CD14-positive monocyte (primary cell): ENCODE data around the gene MRPL43. TPM values are rescaled to one million over a fixed set of nuclear protein-coding genes. Genes with fewer than 3 reads are reported as not detected.
A peak's percentile ranks its signal among the peaks of the same experiment; 100 is the strongest.

Experiments used
- DNase-seq, 3 donors: peaks; one replicate each; pipeline ENCODE4 v3.0.0-alpha.2; 2011 to 2022
- H2AFZ ChIP-seq: 2 replicates; pipeline ENCODE4 v1.6.0; 2012; ENCODE audit warnings: mild to moderate bottlenecking, low read depth, low read length, inconsistent platforms; ENCODE audit not compliant: insufficient read depth, poor library complexity, severe bottlenecking
- H3K27ac ChIP-seq, 2 donors: 1 replicate in 1 of 2; 2 replicates in 1 of 2; pipeline ENCODE4 v1.5.1; 2012 to 2013; ENCODE audit warnings: low read length in 2 of 2, control low read depth in 1 of 2, inconsistent platforms in 1 of 2, low read depth in 1 of 2, mild to moderate bottlenecking in 1 of 2
- H3K27me3 ChIP-seq, 2 donors: one replicate each; pipeline versions ENCODE4 v1.6.0 to v1.6.1; 2011 to 2013; ENCODE audit warnings: low read length in 2 of 2; ENCODE audit not compliant: control insufficient read depth in 2 of 2, insufficient read depth in 2 of 2
- H3K36me3 ChIP-seq, 2 donors: replicated peaks in 1 of 2; 1 replicate in 1 of 2; 2 replicates in 1 of 2; pipeline versions ENCODE4 v1.5.1 to v1.6.1; 2012 to 2013; ENCODE audit warnings: low read length in 2 of 2, control low read depth in 1 of 2, inconsistent platforms in 1 of 2, mild to moderate bottlenecking in 1 of 2; ENCODE audit not compliant: insufficient read depth in 2 of 2, control insufficient read depth in 1 of 2
- H3K4me1 ChIP-seq, 2 donors: 1 replicate in 1 of 2; 2 replicates in 1 of 2; pipeline versions ENCODE4 v1.5.1 to v1.6.1; 2012 to 2013; ENCODE audit warnings: low read length in 2 of 2, control low read depth in 1 of 2, inconsistent platforms in 1 of 2, mild to moderate bottlenecking in 1 of 2, moderate library complexity in 1 of 2; ENCODE audit not compliant: insufficient read depth in 2 of 2, control insufficient read depth in 1 of 2
- H3K4me2 ChIP-seq: replicated peaks from 2 replicates; pipeline ENCODE3; 2012; ENCODE audit warnings: low read length, moderate library complexity, mild to moderate bottlenecking; ENCODE audit not compliant: poor library complexity, severe bottlenecking; ENCODE audit errors: extremely low read depth
- H3K4me3 ChIP-seq, 3 experiments: fragments of 200-600 bp in 1 of 3; sonication (generic) in 1 of 3; replicated peaks in 1 of 3; 1 replicate in 2 of 3; 2 replicates in 1 of 3; pipeline ENCODE4 v1.5.1; 2011 to 2013; ENCODE audit warnings: low read length in 3 of 3, mild to moderate bottlenecking in 3 of 3, control low read depth in 2 of 3, low read depth in 2 of 3, inconsistent platforms in 1 of 3, moderate library complexity in 1 of 3
- H3K79me2 ChIP-seq: 2 replicates; pipeline ENCODE4 v1.6.0; 2012; ENCODE audit warnings: mild to moderate bottlenecking, control low read depth, inconsistent platforms, low read length, moderate library complexity; ENCODE audit not compliant: insufficient read depth
- H3K9ac ChIP-seq: 2 replicates; pipeline ENCODE4 v1.6.0; 2017; ENCODE audit warnings: low read length, mild to moderate bottlenecking; ENCODE audit not compliant: insufficient read depth, poor library complexity, severe bottlenecking
- H3K9me3 ChIP-seq, 2 donors: replicated peaks in 1 of 2; 1 replicate in 1 of 2; 2 replicates in 1 of 2; pipeline versions ENCODE4 v1.5.1 to v1.6.1; 2012 to 2013; ENCODE audit warnings: low read length in 2 of 2, control low read depth in 1 of 2; ENCODE audit not compliant: control insufficient read depth in 1 of 2, insufficient read depth in 1 of 2
- H4K20me1 ChIP-seq: 2 replicates; pipeline ENCODE4 v1.6.0; 2012; ENCODE audit warnings: mild to moderate bottlenecking, low read length, control low read depth, moderate library complexity; ENCODE audit not compliant: insufficient read depth
- H3K27ac Mint-ChIP-seq, 7 donors: one replicate each; pipeline ENCODE4 v1.8.0; 2020; ENCODE audit warnings: mild to moderate bottlenecking in 7 of 7, mixed read lengths in 7 of 7, moderate library complexity in 6 of 7, inconsistent platforms in 2 of 7
- H3K27me3 Mint-ChIP-seq, 3 donors: one replicate each; pipeline ENCODE4 v1.8.0; 2021 to 2022; ENCODE audit warnings: low read depth in 3 of 3, mild to moderate bottlenecking in 3 of 3, mixed read lengths in 3 of 3, moderate library complexity in 3 of 3, inconsistent platforms in 1 of 3
- H3K36me3 Mint-ChIP-seq, 2 donors: one replicate each; pipeline ENCODE4 v1.8.0; 2020; ENCODE audit warnings: mixed read lengths in 2 of 2, inconsistent platforms in 1 of 2, mild to moderate bottlenecking in 1 of 2
- H3K4me1 Mint-ChIP-seq: one replicate; pipeline ENCODE4 v1.8.0; 2020; ENCODE audit warnings: mild to moderate bottlenecking, mixed read lengths
- H3K4me3 Mint-ChIP-seq, 2 donors: one replicate each; pipeline ENCODE4 v1.8.0; 2020; ENCODE audit warnings: mild to moderate bottlenecking in 2 of 2, mixed read lengths in 2 of 2, moderate library complexity in 1 of 2
- H3K9me3 Mint-ChIP-seq, 7 donors: one replicate each; pipeline ENCODE4 v1.8.0; 2020 to 2022; ENCODE audit warnings: mixed read lengths in 7 of 7, mild to moderate bottlenecking in 6 of 7, moderate library complexity in 6 of 7, inconsistent platforms in 2 of 7
- WGBS: methylation state at CpG from one replicate; pipeline ENCODE4 v1.1.5; 2013; ENCODE audit warnings: missing lambda C conversion rate; ENCODE audit not compliant: insufficient coverage; 5-methylcytosine and 5-hydroxymethylcytosine counted together
- intact Hi-C, 2 donors: fragments of 100-400 bp; cut with micrococcal nuclease; formaldehyde crosslinking; loops; one replicate each; pipeline versions ENCODE4 v1.15.0 to v1.15.1; 2023
- polyA plus RNA-seq, 3 donors: library from polyadenylated mRNA; depleted of rRNA in 1 of 3; unstranded in 2 of 3; stranded (reverse) in 1 of 3; fragments of 300-500 nt in 2 of 3; fragments of >200 nt in 1 of 3; fragmentation: Illumina TruSeq in 2 of 3; gene quantifications; 1 replicate in 2 of 3; 2 replicates in 1 of 3; pipeline ENCODE4 v1.2.3, GENCODE V29; 2012 to 2021
- TF ChIP-seq, protein P1 (sequence below): fragments of 200-600 bp; IDR thresholded peaks from one replicate; pipeline ENCODE4 v1.8.0; 2022; ENCODE audit warnings: antibody characterized with exemption, mild to moderate bottlenecking

Gene MRPL43
- polyA plus RNA-seq, 3 donors, result 69.5 to 123 (median 98.0) TPM

GRCh38 chr10:101000127-101000914 lies 13.0 kb upstream of the MRPL43 start:
- H3K27me3 ChIP-seq, result no peaks in the 10 kb centered on the region
- peaks cover 0 to 7% (median 4%) of the 10 kb centered on the region in 3 donors for H3K27me3 Mint-ChIP-seq
- no peaks in the 10 kb centered on the region for H4K20me1 ChIP-seq
- peak overlapping the region; percentile 85 for H3K4me2 ChIP-seq
- peak overlapping the region; percentile 88 for H2AFZ ChIP-seq
- TF ChIP-seq, protein P1, sequence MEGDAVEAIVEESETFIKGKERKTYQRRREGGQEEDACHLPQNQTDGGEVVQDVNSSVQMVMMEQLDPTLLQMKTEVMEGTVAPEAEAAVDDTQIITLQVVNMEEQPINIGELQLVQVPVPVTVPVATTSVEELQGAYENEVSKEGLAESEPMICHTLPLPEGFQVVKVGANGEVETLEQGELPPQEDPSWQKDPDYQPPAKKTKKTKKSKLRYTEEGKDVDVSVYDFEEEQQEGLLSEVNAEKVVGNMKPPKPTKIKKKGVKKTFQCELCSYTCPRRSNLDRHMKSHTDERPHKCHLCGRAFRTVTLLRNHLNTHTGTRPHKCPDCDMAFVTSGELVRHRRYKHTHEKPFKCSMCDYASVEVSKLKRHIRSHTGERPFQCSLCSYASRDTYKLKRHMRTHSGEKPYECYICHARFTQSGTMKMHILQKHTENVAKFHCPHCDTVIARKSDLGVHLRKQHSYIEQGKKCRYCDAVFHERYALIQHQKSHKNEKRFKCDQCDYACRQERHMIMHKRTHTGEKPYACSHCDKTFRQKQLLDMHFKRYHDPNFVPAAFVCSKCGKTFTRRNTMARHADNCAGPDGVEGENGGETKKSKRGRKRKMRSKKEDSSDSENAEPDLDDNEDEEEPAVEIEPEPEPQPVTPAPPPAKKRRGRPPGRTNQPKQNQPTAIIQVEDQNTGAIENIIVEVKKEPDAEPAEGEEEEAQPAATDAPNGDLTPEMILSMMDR, result no peak
- no peaks in the 10 kb centered on the region for H3K36me3 ChIP-seq
- peak overlapping the region; percentile 58 to 92 (median 64) for H3K4me3 ChIP-seq
- DNase-seq, result no peak
- peak overlapping the region; percentile 70 for H3K9ac ChIP-seq
- peak overlapping the region in 5 of 7 donors; percentile 64 to 89 (median 68) for H3K27ac Mint-ChIP-seq
- peak overlapping the region in 1 of 2 donors; percentile 45 for H3K27ac ChIP-seq
- H3K9me3 Mint-ChIP-seq, result no peaks in the 10 kb centered on the region
- WGBS, result under 1% methylated on average over 11 of the region's 19 CpGs
- intact Hi-C loops, result no loop called here
- peaks cover 35 to 52% of the 10 kb centered on the region in 2 donors for H3K4me1 ChIP-seq
- peaks cover 5% of the 10 kb centered on the region for H3K79me2 ChIP-seq
- H3K9me3 ChIP-seq, result no peaks in the 10 kb centered on the region
- H3K4me1 Mint-ChIP-seq, result peaks cover 39% of the 10 kb centered on the region
- H3K4me3 Mint-ChIP-seq, result peak overlapping the region; percentile 93 to 94
- peaks cover 3 to 10% of the 10 kb centered on the region in 2 donors for H3K36me3 Mint-ChIP-seq

- Mint-ChIP-seq H3K27me3 (peaks cover 0 to 5% (median 4%) of the 10 kb centered on the region in 3 donors), H3K4me1 (peaks cover 39% of the 10 kb centered on the region), H3K27ac (peak within 1 kb of the TSS in 6 of 7 donors; percentile 34 to 90 (median 83)), H3K4me3 (peak within 1 kb of the TSS; percentile 95 to 98), H3K36me3 (peaks cover 0 to 6% of the 10 kb centered on the region in 2 donors), H3K9me3 (no peaks in the 10 kb centered on the region)
- Histone ChIP-seq H3K27ac (peak within 1 kb of the TSS; percentile 10 to 81), H4K20me1 (no peaks in the 10 kb centered on the region), H2AFZ (peak within 1 kb of the TSS; percentile 94), H3K9me3 (no peaks in the 10 kb centered on the region), H3K4me3 (peak within 1 kb of the TSS; percentile 74 to 92 (median 88)), H3K4me2 (peak within 1 kb of the TSS; percentile 85), H3K4me1 (peaks cover 35 to 52% of the 10 kb centered on the region in 2 donors), H3K9ac (peak within 1 kb of the TSS; percentile 86), H3K79me2 (peaks cover 5% of the 10 kb centered on the region), H3K27me3 (no peaks in the 10 kb centered on the region), H3K36me3 (no peaks in the 10 kb centered on the region)
- under 1% methylated on average over 41 of the region's 44 CpGs for WGBS
- no peak for DNase-seq
- intact Hi-C loops, result no loop called here
- TF ChIP-seq, protein P1, result no peak
Observed at GRCh38 chr10:100999742-101000126, 12.4 kb upstream of the MRPL43 start, which contains the start of gene LZTS2. TSS of gene LZTS2 (plus strand) at chr10:100999808. CDS start at chr10:101002539, 2,731 bp downstream.
